ENCODE results near the gene DEFB125.

The DEFB125 gene

DNA sequence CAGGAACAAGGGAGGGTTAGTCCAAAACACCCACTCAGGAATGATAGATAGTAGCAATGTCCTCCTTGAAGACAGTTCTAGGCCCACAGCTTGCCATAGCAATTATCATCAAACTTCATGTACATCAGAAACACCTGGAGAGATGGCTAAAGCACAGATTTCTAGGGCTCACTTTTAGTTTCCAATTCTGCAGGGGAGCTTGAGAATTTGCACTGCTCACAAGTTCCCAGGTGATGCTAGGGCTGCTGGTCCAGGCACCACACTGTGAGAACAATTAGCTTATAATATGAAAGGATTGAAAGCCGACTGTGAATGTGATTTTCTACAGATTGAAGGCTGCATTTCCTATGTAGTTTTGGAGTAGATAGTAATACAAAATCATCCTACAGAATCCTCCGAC lies 58.4 kb downstream of the DEFB125 start:
- no peak for DNase-seq (ENCODE audit: extremely low read depth in 1 of 2, low read depth in 1 of 2)

All from stimulated activated CD8-positive, alpha-beta memory T cell treated with anti-CD3 and anti-CD28 coated beads, Interleukin-7, amount 100 ng/mL, for 48 hours (primary cell).